ENCODE measurements around the gene COQ8A. TPM values are rescaled to one million over a fixed set of nuclear protein-coding genes. Genes with fewer than 3 reads are reported as not detected.
A peak's percentile ranks its signal among the peaks of the same experiment; 100 is the strongest.

The COQ8A gene
- total RNA-seq, 1 experiment from 2014 or later, result 35.3 TPM

DNA sequence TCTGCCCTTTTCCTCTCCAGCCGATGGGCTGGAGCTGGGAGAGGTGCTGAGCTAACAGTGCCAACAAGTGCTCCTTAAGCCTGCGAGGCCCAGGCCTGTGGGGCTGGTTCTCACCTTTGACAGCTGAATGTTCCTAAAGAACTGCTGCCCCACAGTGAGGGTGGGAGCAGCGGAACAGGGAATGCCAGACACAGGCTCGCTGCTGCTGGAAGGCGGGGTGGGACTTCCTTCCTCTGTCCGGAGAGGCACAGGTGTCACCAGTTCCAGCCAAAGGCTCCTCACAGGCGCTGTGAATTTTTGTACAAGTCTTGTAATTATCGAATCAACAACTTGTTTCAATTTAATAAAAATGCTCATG, 47.1 kb downstream of the COQ8A start:
- DNase-seq (ENCODE audit: low read depth, low spot score) (no peak), ATAC-seq (no peak)
- H3K27me3 ChIP-seq (ENCODE audit: insufficient read depth, low read length), result no peaks in the 10 kb centered on the region
- H3K4me3 ChIP-seq (replicated peaks in 1 of 2; ENCODE audit: low read depth in 1 of 2, low read length in 2 of 2), result no peak overlapping the region
- ChIA-PET RAD21 (ENCODE audit: low non-redundant PET in 1 of 2, low total read pairs in 2 of 2, uncharacterized antibody in 2 of 2, unreplicated experiment in 2 of 2) (no interaction called here), POLR2A (no interaction called here), CTCF (no interaction called here)
- BruUV-seq (replicated peaks), result TSS peak; percentile 66
- no peak overlapping the region for H3K9ac ChIP-seq (ENCODE audit: low read length)
- H3K4me2 ChIP-seq (ENCODE audit: low read length), result no peak overlapping the region
- no peaks in the 10 kb centered on the region for H3K9me2 ChIP-seq (ENCODE audit: insufficient read depth)
- H3K79me2 ChIP-seq (ENCODE audit: insufficient read depth, low read length), result no peaks in the 10 kb centered on the region
- no peaks in the 10 kb centered on the region for H4K20me1 ChIP-seq (ENCODE audit: insufficient read depth)
- TF ChIP-seq ZFX (IDR thresholded peaks at IDR 0.05) (no peak), ELF1 (IDR thresholded peaks at IDR 0.05; ENCODE audit: borderline replicate concordance, low read depth) (no peak), JUND (IDR thresholded peaks at IDR 0.05) (no peak), TCF7L2 (IDR thresholded peaks at IDR 0.05; ENCODE audit: borderline replicate concordance, extremely low read depth, insufficient read depth, insufficient read length) (no peak), SRF (IDR thresholded peaks at IDR 0.05; ENCODE audit: low read depth) (no peak)
- TF ChIP-seq, protein P1, sequence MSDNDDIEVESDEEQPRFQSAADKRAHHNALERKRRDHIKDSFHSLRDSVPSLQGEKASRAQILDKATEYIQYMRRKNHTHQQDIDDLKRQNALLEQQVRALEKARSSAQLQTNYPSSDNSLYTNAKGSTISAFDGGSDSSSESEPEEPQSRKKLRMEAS (IDR thresholded peaks at IDR 0.05), result no peak
- no peak overlapping the region for H3K27ac ChIP-seq (ENCODE audit: low read depth, low read length)
- no peaks in the 10 kb centered on the region for H3K36me3 ChIP-seq (ENCODE audit: control insufficient read depth in 1 of 2, insufficient read depth in 2 of 2, low read length in 2 of 2)
- no peaks in the 10 kb centered on the region for H3K9me3 ChIP-seq (ENCODE audit: control insufficient read depth in 1 of 2, insufficient read depth in 1 of 2, low read depth in 1 of 2, low read length in 2 of 2)
- H3K4me1 ChIP-seq (ENCODE audit: control insufficient read depth in 1 of 2, insufficient read depth in 2 of 2, low read length in 2 of 2), result no peaks in the 10 kb centered on the region
- intact Hi-C loops (cut with micrococcal nuclease), result no loop called here
- H2AFZ ChIP-seq (ENCODE audit: low read depth, low read length, poor library complexity, severe bottlenecking), result no peak overlapping the region

DNA sequence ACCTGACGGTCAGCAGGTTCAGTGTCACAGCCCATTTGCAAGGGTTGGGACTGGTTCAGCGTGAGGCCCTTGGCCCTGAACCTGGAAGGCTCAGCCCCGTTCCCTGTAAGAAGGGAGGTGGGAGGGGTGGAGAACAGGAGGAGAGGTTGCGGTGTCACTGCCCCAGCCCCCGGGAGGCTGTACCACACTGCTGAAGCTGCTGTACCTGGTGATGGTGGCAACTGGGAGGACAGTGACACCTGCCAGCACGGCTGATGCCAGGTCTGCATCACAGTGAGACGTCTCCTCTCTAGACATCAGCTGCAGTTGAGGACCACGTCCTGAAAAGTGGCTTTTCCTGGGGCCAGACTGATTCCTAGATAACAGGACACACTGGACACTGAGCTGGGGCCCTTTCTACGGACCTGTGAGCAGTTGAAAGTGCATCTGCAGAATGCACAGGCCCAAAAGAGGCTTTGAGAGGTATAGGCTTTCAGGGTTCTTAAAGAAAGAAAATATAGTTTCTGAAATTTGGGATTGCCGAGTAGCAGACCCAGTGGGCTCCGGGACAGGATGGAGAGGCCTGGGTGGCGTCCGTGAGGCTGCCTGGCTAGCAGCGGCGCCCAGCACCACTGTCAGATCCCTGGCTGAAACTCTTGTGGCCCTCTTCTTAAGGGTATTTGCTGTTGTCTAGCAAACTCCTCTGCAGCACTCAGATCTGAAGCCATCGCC, 47.7 kb downstream of the COQ8A start:
- Histone ChIP-seq H3K4me3 (replicated peaks in 1 of 2; ENCODE audit: low read depth in 1 of 2, low read length in 2 of 2) (no peak overlapping the region), H3K79me2 (ENCODE audit: insufficient read depth, low read length) (no peaks in the 10 kb centered on the region), H3K9me3 (ENCODE audit: control insufficient read depth in 1 of 2, insufficient read depth in 1 of 2, low read depth in 1 of 2, low read length in 2 of 2) (no peaks in the 10 kb centered on the region), H3K36me3 (ENCODE audit: control insufficient read depth in 1 of 2, insufficient read depth in 2 of 2, low read length in 2 of 2) (no peaks in the 10 kb centered on the region), H3K9me2 (ENCODE audit: insufficient read depth) (no peaks in the 10 kb centered on the region), H3K27me3 (ENCODE audit: insufficient read depth, low read length) (no peaks in the 10 kb centered on the region), H3K4me1 (ENCODE audit: control insufficient read depth in 1 of 2, insufficient read depth in 2 of 2, low read length in 2 of 2) (no peaks in the 10 kb centered on the region), H2AFZ (ENCODE audit: low read depth, low read length, poor library complexity, severe bottlenecking) (no peak overlapping the region), H3K27ac (ENCODE audit: low read depth, low read length) (no peak overlapping the region), H3K4me2 (ENCODE audit: low read length) (no peak overlapping the region), H4K20me1 (ENCODE audit: insufficient read depth) (no peaks in the 10 kb centered on the region), H3K9ac (ENCODE audit: low read length) (no peak overlapping the region)
- BruUV-seq (replicated peaks), result no TSS peak
- ATAC-seq, result no peak
- intact Hi-C loops (cut with micrococcal nuclease), result no loop called here
- no peak for DNase-seq (ENCODE audit: low read depth, low spot score)
- TF ChIP-seq POLR2A (IDR thresholded peaks at IDR 0.05; ENCODE audit: borderline replicate concordance, extremely low read depth, insufficient read depth, insufficient read length) (no peak), EZH2phosphoT487 (IDR thresholded peaks at IDR 0.05; ENCODE audit: borderline replicate concordance) (no peak), CEBPB (IDR thresholded peaks at IDR 0.05; ENCODE audit: low read depth) (no peak), CBX3 (IDR thresholded peaks at IDR 0.05; ENCODE audit: low read depth) (no peak), EZH2 (IDR thresholded peaks at IDR 0.05) (no peak), ZNF274 (IDR thresholded peaks at IDR 0.05; ENCODE audit: low read depth, low read length) (no peak), POLR2AphosphoS5 (IDR thresholded peaks at IDR 0.05; ENCODE audit: low read depth, low read length) (no peak), SP1 (IDR thresholded peaks at IDR 0.05; ENCODE audit: low read depth) (no peak), FOSL1 (IDR thresholded peaks at IDR 0.05; ENCODE audit: low read depth) (no peak), EGR1 (IDR thresholded peaks at IDR 0.05; ENCODE audit: low read depth) (no peak)
- TF ChIP-seq, protein P2, sequence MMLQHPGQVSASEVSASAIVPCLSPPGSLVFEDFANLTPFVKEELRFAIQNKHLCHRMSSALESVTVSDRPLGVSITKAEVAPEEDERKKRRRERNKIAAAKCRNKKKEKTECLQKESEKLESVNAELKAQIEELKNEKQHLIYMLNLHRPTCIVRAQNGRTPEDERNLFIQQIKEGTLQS (IDR thresholded peaks at IDR 0.05), result no peak
- TF ChIP-seq, protein P1 (IDR thresholded peaks at IDR 0.05), result no peak
- POLR2A ChIA-PET, result no interaction called here
- CTCF ChIA-PET, result no interaction called here
- RAD21 ChIA-PET (ENCODE audit: low non-redundant PET in 1 of 2, low total read pairs in 2 of 2, uncharacterized antibody in 2 of 2, unreplicated experiment in 2 of 2), result no interaction called here
